SU-DHL-6 (cell line): ENCODE measurements around the gene FBXL20.

Source experiments
- H2AFZ ChIP-seq: fragments of 200-600 bp; sonication (generic); 2 replicates; pipeline ENCODE4 v1.6.1; 2014; ENCODE audit warnings: low read depth, mild to moderate bottlenecking, moderate library complexity, mixed read lengths, antibody characterized with exemption, low read length; ENCODE audit not compliant: severe bottlenecking
- H3F3A ChIP-seq: fragments of 200-600 bp; shearing (Covaris generic); 2 replicates; pipeline ENCODE4 v1.6.0; 2016; ENCODE audit warnings: antibody characterized with exemption, mild to moderate bottlenecking; ENCODE audit not compliant: insufficient read depth
- H3K27ac ChIP-seq: fragments of 200-600 bp; sonication (generic); 2 replicates; pipeline ENCODE4 v1.5.1; 2016; ENCODE audit warnings: low read depth, mild to moderate bottlenecking, low read length, moderate library complexity, mixed read lengths
- H3K27me3 ChIP-seq: fragments of 200-600 bp; sonication (generic), shearing (Covaris generic); 2 replicates; pipeline ENCODE4 v1.6.0; 2014; ENCODE audit warnings: mild to moderate bottlenecking, low read length
- H3K36me3 ChIP-seq: fragments of 200-600 bp; sonication (generic); 2 replicates; pipeline ENCODE4 v1.6.1; 2014; ENCODE audit warnings: mild to moderate bottlenecking, low read length, mixed read lengths
- H3K4me2 ChIP-seq: fragments of 300-600, 200-600 bp; shearing (Covaris generic), sonication (generic); 2 replicates; pipeline ENCODE4 v1.6.0; 2014; ENCODE audit warnings: low read length, low read depth, mild to moderate bottlenecking; ENCODE audit not compliant: poor library complexity, severe bottlenecking
- H3K4me3 ChIP-seq: fragments of 200-600 bp; sonication (generic); 2 replicates; pipeline ENCODE4 v1.5.1; 2014; ENCODE audit warnings: antibody characterized with exemption, low read length, mild to moderate bottlenecking, mixed read lengths; ENCODE audit not compliant: insufficient read depth, poor library complexity, severe bottlenecking
- H3K79me2 ChIP-seq: fragments of 200-600 bp; sonication (generic); 2 replicates; pipeline ENCODE4 v1.6.1; 2014; ENCODE audit warnings: mild to moderate bottlenecking, low read length, moderate library complexity; ENCODE audit not compliant: insufficient read depth
- H3K9ac ChIP-seq: fragments of 200-600 bp; sonication (generic); 2 replicates; pipeline ENCODE4 v1.7.0; 2014; ENCODE audit warnings: mild to moderate bottlenecking, low read length
- H3K9me2 ChIP-seq: fragments of 200-600 bp; sonication (generic); replicated peaks from 2 replicates; pipeline ENCODE4 v1.6.1; 2014; ENCODE audit warnings: low read length; ENCODE audit not compliant: insufficient read depth
- H3K9me3 ChIP-seq: fragments of 200-600 bp; sonication (generic); 2 replicates; pipeline ENCODE4 v1.6.1; 2014; ENCODE audit warnings: low read length, mixed read lengths; ENCODE audit not compliant: insufficient read depth
- H4K20me1 ChIP-seq: fragments of 200-600 bp; sonication (generic); 2 replicates; pipeline ENCODE4 v1.6.1; 2014; ENCODE audit warnings: low read depth, mild to moderate bottlenecking, antibody characterized with exemption, low read length, moderate library complexity, mixed read lengths
- CTCF ChIP-seq: fragments of 200-600 bp; sonication (generic); IDR thresholded peaks from one replicate; pipeline ENCODE4 v1.5.1; 2017; ENCODE audit warnings: antibody characterized with exemption, mild to moderate bottlenecking, low read length, moderate library complexity; ENCODE audit not compliant: insufficient read depth, poor library complexity, severe bottlenecking
- EZH2phosphoT487 ChIP-seq: fragments of 200-600 bp; sonication (generic), shearing (Covaris generic); conservative IDR thresholded peaks from 2 replicates; pipeline ENCODE4 v1.6.1; 2018; ENCODE audit warnings: mild to moderate bottlenecking, antibody characterized with exemption, low read length, moderate library complexity, mixed read lengths

The FBXL20 gene

GRCh38 chr17:39225959-39226683, 175.3 kb downstream of the FBXL20 start:
- no peak overlapping the region for H2AFZ ChIP-seq
- no peaks in the 10 kb centered on the region for H4K20me1 ChIP-seq
- no peak overlapping the region for H3K4me3 ChIP-seq
- H3K9ac ChIP-seq = no peak overlapping the region
- no peaks in the 10 kb centered on the region for H3K36me3 ChIP-seq
- H3K27ac ChIP-seq = no peak overlapping the region
- no peaks in the 10 kb centered on the region for H3K79me2 ChIP-seq
- H3F3A ChIP-seq = no peaks in the 10 kb centered on the region
- H3K9me2 ChIP-seq = no peaks in the 10 kb centered on the region
- no peaks in the 10 kb centered on the region; the same call in 1 of the 2 replicates for H3K27me3 ChIP-seq
- no peak overlapping the region for H3K4me2 ChIP-seq
- no peak for TF ChIP-seq EZH2phosphoT487
- no peak for TF ChIP-seq CTCF
- no peaks in the 10 kb centered on the region for H3K9me3 ChIP-seq

- H3K79me2 ChIP-seq = no peaks in the 10 kb centered on the region
- H3K9me3 ChIP-seq = no peaks in the 10 kb centered on the region
- no peaks in the 10 kb centered on the region for H3F3A ChIP-seq
- no peaks in the 10 kb centered on the region; the same call in 1 of the 2 replicates for H3K27me3 ChIP-seq
- no peak within 1 kb of the TSS for H3K4me3 ChIP-seq
- H3K27ac ChIP-seq = no peak within 1 kb of the TSS
- no peaks in the 10 kb centered on the region for H3K36me3 ChIP-seq
- no peaks in the 10 kb centered on the region for H4K20me1 ChIP-seq
- H3K9ac ChIP-seq = no peak within 1 kb of the TSS
- TF ChIP-seq CTCF (no peak), EZH2phosphoT487 (no peak)
- no peak within 1 kb of the TSS for H2AFZ ChIP-seq
- H3K9me2 ChIP-seq = no peaks in the 10 kb centered on the region
- H3K4me2 ChIP-seq = no peak within 1 kb of the TSS
Observed at GRCh38 chr17:39225308-39225958, 176.0 kb downstream of the FBXL20 start, which contains the start of gene STAC2. Gene STAC2 (minus strand): TSS chr17:39225945. CDS start chr17:39225502, 443 bp downstream.

GRCh38 chr17:39224778-39225307, 176.6 kb downstream of the FBXL20 start:
- no peak overlapping the region for H3K4me2 ChIP-seq

More at GRCh38 chr17:39224778-39225307, 176.6 kb downstream of the FBXL20 start:
- Histone ChIP-seq H2AFZ (no peak overlapping the region), H3K36me3 (no peaks in the 10 kb centered on the region), H3K27ac (no peak overlapping the region), H3K79me2 (no peaks in the 10 kb centered on the region), H3K9me3 (no peaks in the 10 kb centered on the region), H3K9ac (no peak overlapping the region), H3K27me3 (no peaks in the 10 kb centered on the region; the same call in 1 of the 2 replicates), H4K20me1 (no peaks in the 10 kb centered on the region), H3K9me2 (no peaks in the 10 kb centered on the region), H3F3A (no peaks in the 10 kb centered on the region), H3K4me3 (no peak overlapping the region)
- no peak for TF ChIP-seq EZH2phosphoT487
- no peak for TF ChIP-seq CTCF
